Uterus (tissue), 4 donors: ENCODE data around the gene YPEL3. TPM values are rescaled to one million over a fixed set of nuclear protein-coding genes. Genes with fewer than 3 reads are reported as not detected.
A peak's percentile ranks its signal among the peaks of the same experiment; 100 is the strongest.

Experiments used
- DNase-seq, 2 donors: peaks; one replicate each; pipeline ENCODE4 v3.0.0-alpha.2; 2019 to 2020
- H3K27ac ChIP-seq, 2 donors: fragments of 200-600 bp; sonication (generic); 1 replicate in 1 of 2; 2 replicates in 1 of 2; pipeline ENCODE4 v1.5.1; 2016 to 2018
- H3K27me3 ChIP-seq, 2 donors: fragments of 200-600 bp; sonication (generic); one replicate each; pipeline ENCODE4 v1.5.1; 2018 to 2019; ENCODE audit warnings: control low read depth in 1 of 2
- H3K36me3 ChIP-seq, 2 donors: fragments of 200-600 bp; sonication (generic); one replicate each; pipeline ENCODE4 v1.5.1; 2019; ENCODE audit warnings: control low read depth in 1 of 2
- H3K4me1 ChIP-seq, 2 donors: fragments of 200-600 bp; sonication (generic); one replicate each; pipeline ENCODE4 v1.5.1; 2018 to 2019; ENCODE audit warnings: control low read depth in 1 of 2
- H3K4me3 ChIP-seq, 2 donors: fragments of 200-600 bp; sonication (generic); 1 replicate in 1 of 2; 2 replicates in 1 of 2; pipeline ENCODE4 v1.5.1; 2018 to 2019; ENCODE audit warnings: mild to moderate bottlenecking in 1 of 2
- H3K9me3 ChIP-seq, 2 donors: fragments of 200-600 bp; sonication (generic); one replicate each; pipeline ENCODE4 v1.5.1; 2019; ENCODE audit warnings: control low read depth in 1 of 2
- CTCF ChIP-seq, 4 experiments: fragments of 200-600 bp in 2 of 4; fragments of 450-650 bp in 2 of 4; sonication (generic) in 2 of 4; IDR thresholded peaks; one replicate each; pipeline ENCODE4 v1.5.1; 2016 to 2019; ENCODE audit warnings: antibody characterized with exemption in 4 of 4, mild to moderate bottlenecking in 2 of 4, moderate library complexity in 1 of 4
- POLR2A ChIP-seq, 2 donors: fragments of 450-650 bp; IDR thresholded peaks; one replicate each; pipeline ENCODE4 v1.6.1; 2016; ENCODE audit warnings: antibody characterized with exemption in 2 of 2, mild to moderate bottlenecking in 1 of 2, moderate library complexity in 1 of 2
- intact Hi-C: fragments of 100-400 bp; cut with DNase I; formaldehyde crosslinking; loops from one replicate; pipeline ENCODE4 v1.15.1; 2023; ENCODE audit warnings: low total_unique reads
- total RNA-seq, 4 donors: library from RNA; depleted of rRNA in 3 of 4; stranded (reverse); fragments of >200 nt in 3 of 4; gene quantifications; one replicate each; pipeline versions ENCODE4 v1.1.0 to v1.2.4, GENCODE V29; 2014 to 2023
- donor health status: DM: yes; HTN: yes; CAD: no.

The YPEL3 gene
- total RNA-seq, 4 donors from 2014 or later: 9.2 to 158 (median 36.4) TPM

GRCh38 chr16:30124985-30125379, 29.0 kb upstream of the YPEL3 start:
- peak overlapping the region; percentile 67 to 95 for H3K27ac ChIP-seq
- H3K9me3 ChIP-seq: no peaks in the 10 kb centered on the region
- no peak overlapping the region for H3K4me3 ChIP-seq
- no peaks in the 10 kb centered on the region for H3K27me3 ChIP-seq
- H3K4me1 ChIP-seq: no peaks in the 10 kb centered on the region
- no peak for TF ChIP-seq CTCF (IDR thresholded peaks at IDR 0.05)
- no peak for TF ChIP-seq POLR2A (IDR thresholded peaks at IDR 0.05)
- no peak for DNase-seq
- no peaks in the 10 kb centered on the region for H3K36me3 ChIP-seq
- intact Hi-C loops: no loop called here

GRCh38 chr16:30122604-30123160, 26.7 kb upstream of the YPEL3 start:
- H3K27ac ChIP-seq: peak overlapping the region; percentile 92 to 95
- H3K36me3 ChIP-seq: no peaks in the 10 kb centered on the region
- H3K9me3 ChIP-seq: no peaks in the 10 kb centered on the region
- intact Hi-C loops: no loop called here
- peak overlapping the region; percentile 66 to 99 for H3K4me3 ChIP-seq
- no peak for DNase-seq
- no peaks in the 10 kb centered on the region for H3K27me3 ChIP-seq
- TF ChIP-seq POLR2A (IDR thresholded peaks at IDR 0.05) (no peak), CTCF (IDR thresholded peaks at IDR 0.05) (no peak)
- no peaks in the 10 kb centered on the region for H3K4me1 ChIP-seq

- Histone ChIP-seq H3K9me3 (no peaks in the 10 kb centered on the region), H3K36me3 (no peaks in the 10 kb centered on the region), H3K27ac (peak overlapping the region; percentile 92 to 95), H3K4me1 (no peaks in the 10 kb centered on the region), H3K27me3 (no peaks in the 10 kb centered on the region), H3K4me3 (peak overlapping the region; percentile 66 to 99)
- intact Hi-C loops: no loop called here
- peak; percentile 60 to 67 for DNase-seq
- no peak for TF ChIP-seq CTCF (IDR thresholded peaks at IDR 0.05)
- TF ChIP-seq POLR2A (IDR thresholded peaks at IDR 0.05): peak in 1 of 2 donors; percentile 45
Measured at GRCh38 chr16:30121741-30122571, 25.9 kb upstream of the YPEL3 start.

- H3K9me3 ChIP-seq: no peaks in the 10 kb centered on the region
- H3K27me3 ChIP-seq: no peaks in the 10 kb centered on the region
- H3K36me3 ChIP-seq: no peaks in the 10 kb centered on the region
- H3K4me1 ChIP-seq: no peaks in the 10 kb centered on the region
- no peak for DNase-seq
- TF ChIP-seq CTCF (IDR thresholded peaks at IDR 0.05) (no peak), POLR2A (IDR thresholded peaks at IDR 0.05) (no peak)
- H3K27ac ChIP-seq: peak overlapping the region; percentile 92 to 95
- no peak overlapping the region for H3K4me3 ChIP-seq
- intact Hi-C loops: no loop called here
Measured at GRCh38 chr16:30120340-30121105, 24.5 kb upstream of the YPEL3 start.

- no peak for TF ChIP-seq CTCF (IDR thresholded peaks at IDR 0.05)
- TF ChIP-seq POLR2A (IDR thresholded peaks at IDR 0.05): no peak
- H3K27me3 ChIP-seq: no peaks in the 10 kb centered on the region
- no peak for DNase-seq
- H3K36me3 ChIP-seq: no peaks in the 10 kb centered on the region
- no peaks in the 10 kb centered on the region for H3K4me1 ChIP-seq
- intact Hi-C loops: no loop called here
- H3K4me3 ChIP-seq: no peak overlapping the region
- H3K27ac ChIP-seq: peak overlapping the region; percentile 48 to 63
- H3K9me3 ChIP-seq: no peaks in the 10 kb centered on the region
Measured at GRCh38 chr16:30119428-30119827, 23.4 kb upstream of the YPEL3 start.
